Activated CD4-positive, alpha-beta T cell treated with anti-CD3 and anti-CD28 coated beads, Interleukin-2, Interleukin-6, amounts not matched to agents 100 ng/mL and 50 ng/mL, durations not matched to agents 16 hours and 8 hours (primary cell): Measurements from ENCODE around the gene BOLA2.
A peak's percentile ranks its signal among the peaks of the same experiment; 100 is the strongest.
"Not testable (repeated sequence)": the region's sequence is repeated elsewhere in the genome, so short reads cannot be mapped to it uniquely, and the experiment has no call there.

Experiments
- DNase-seq: peaks from one replicate; pipeline ENCODE4 v3.0.0-alpha.2; 2020

Gene BOLA2

GRCh38 chr16:29454269-29454668 lies at the start of gene BOLA2, which contains the start of gene SLX1B:
Gene BOLA2 (minus strand): TSS chr16:29454351. CDS start chr16:29454253, 98 bp downstream.
Gene SLX1B (plus strand): TSS chr16:29454533.
- not testable (repeated sequence) for DNase-seq

- not testable (repeated sequence) for DNase-seq
These were observed 28.1 kb upstream of the BOLA2 start for GRCh38 chr16:29482276-29482675.

GRCh38 chr16:29472065-29472464 lies 17.9 kb upstream of the BOLA2 start:
- not testable (repeated sequence) for DNase-seq

GRCh38 chr16:29469660-29470059 lies 15.5 kb upstream of the BOLA2 start:
- DNase-seq: peak; percentile 41

GRCh38 chr16:29467654-29468366 lies 13.7 kb upstream of the BOLA2 start:
- DNase-seq: not testable (repeated sequence)

GRCh38 chr16:29466904-29467303 lies 12.8 kb upstream of the BOLA2 start:
- DNase-seq: not testable (repeated sequence)

- DNase-seq: not testable (repeated sequence)
These were observed 12.1 kb upstream of the BOLA2 start for GRCh38 chr16:29465985-29466824.

GRCh38 chr16:29460647-29461030 lies 6.5 kb upstream of the BOLA2 start:
- not testable (repeated sequence) for DNase-seq

GRCh38 chr16:29459706-29460646 lies 5.8 kb upstream of the BOLA2 start, which contains the start of gene SULT1A4:
Gene SULT1A4 (plus strand): TSS chr16:29459913. CDS start chr16:29461386, 1,473 bp downstream.
- not testable (repeated sequence) for DNase-seq

- DNase-seq: not testable (repeated sequence)
These were observed 3.5 kb upstream of the BOLA2 start for GRCh38 chr16:29457660-29458059.

GRCh38 chr16:29454828-29455227 lies 677 bp upstream of the BOLA2 start:
- not testable (repeated sequence) for DNase-seq

- DNase-seq: not testable (repeated sequence)
These were observed 397 bp downstream of the BOLA2 start for GRCh38 chr16:29453754-29454153.

- DNase-seq: not testable (repeated sequence)
These were observed 28.8 kb downstream of the BOLA2 start for GRCh38 chr16:29425390-29425789.

- DNase-seq: not testable (repeated sequence)
These were observed 30.6 kb downstream of the BOLA2 start for GRCh38 chr16:29423587-29423986.

GRCh38 chr16:29405249-29405648 lies 48.9 kb downstream of the BOLA2 start:
- not testable (repeated sequence) for DNase-seq
